NCI-H446 treated with DMSO at 0.1 percent for 48 hours (cell line): ENCODE results near the gene MRPL1.
A peak's percentile ranks its signal among the peaks of the same experiment; 100 is the strongest.
"Not testable (repeated sequence)": the region's sequence is repeated elsewhere in the genome, so short reads cannot be mapped to it uniquely, and the experiment has no call there.

Experiments
- DNase-seq: peaks from one replicate; lab custom pipeline; 2025; lab: John Stamatoyannopoulos, UW

Gene MRPL1

DNA sequence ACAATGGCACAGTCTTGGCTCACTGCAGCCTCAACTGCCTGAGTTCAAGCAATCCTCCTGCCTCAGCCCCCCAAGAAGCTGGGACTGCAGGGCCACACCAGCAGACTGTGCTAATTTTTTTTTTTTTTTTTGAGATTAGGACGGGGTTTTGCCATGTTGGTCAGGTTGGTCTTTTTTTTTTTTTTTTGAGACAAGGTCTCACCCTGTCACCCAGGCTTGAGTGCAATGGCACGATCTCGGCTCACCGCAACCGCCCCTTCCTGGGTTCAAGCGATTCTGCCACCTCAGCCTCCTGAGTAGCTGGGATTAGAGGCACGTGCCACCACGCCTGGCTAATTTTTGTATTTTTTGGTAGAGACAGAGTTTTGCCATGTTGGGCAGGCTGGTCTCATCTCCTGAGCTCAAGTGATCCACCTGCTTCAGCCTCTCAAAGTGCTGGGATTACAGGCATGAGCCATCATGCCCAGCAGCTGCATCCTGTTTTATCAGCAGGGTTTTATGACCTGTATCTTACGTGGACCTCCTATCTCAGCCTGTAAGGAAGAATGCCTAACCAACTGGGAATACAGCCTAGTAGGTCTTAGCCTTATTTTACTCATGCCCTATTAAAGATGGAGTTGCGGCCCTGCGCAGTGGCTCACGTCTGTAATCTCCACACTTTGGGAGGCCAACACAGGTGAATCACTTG lies 13.2 kb upstream of the MRPL1 start:
- DNase-seq, result no peak

DNA sequence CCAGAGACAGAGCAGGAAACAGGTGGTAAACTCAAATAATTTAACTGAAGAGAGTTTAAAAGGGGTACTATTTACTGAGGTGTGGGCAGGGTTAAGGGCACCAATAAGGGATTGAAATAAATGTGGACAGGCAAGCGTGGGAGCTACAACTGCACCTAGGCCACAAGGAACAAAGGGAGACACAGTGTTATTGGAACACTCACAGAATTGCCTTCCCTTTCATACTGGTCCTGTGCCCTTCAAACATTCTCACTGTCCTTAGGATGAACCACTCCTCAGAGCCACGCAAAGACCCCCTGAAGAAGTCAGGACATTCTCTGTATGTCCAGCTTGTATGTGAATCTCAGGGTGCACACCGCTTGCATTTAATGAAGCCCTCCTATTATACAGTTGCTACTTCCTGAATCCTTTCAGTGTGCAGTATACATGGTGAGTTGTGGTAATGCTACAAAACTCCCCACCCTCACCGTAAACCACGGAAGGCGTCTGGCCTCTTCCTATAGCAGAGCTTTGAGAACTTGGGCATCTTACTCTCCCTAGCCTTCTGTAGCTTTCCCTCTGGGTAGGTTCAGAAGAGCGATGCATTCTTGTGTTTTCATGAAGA lies 9.6 kb upstream of the MRPL1 start:
- no peak for DNase-seq

DNA sequence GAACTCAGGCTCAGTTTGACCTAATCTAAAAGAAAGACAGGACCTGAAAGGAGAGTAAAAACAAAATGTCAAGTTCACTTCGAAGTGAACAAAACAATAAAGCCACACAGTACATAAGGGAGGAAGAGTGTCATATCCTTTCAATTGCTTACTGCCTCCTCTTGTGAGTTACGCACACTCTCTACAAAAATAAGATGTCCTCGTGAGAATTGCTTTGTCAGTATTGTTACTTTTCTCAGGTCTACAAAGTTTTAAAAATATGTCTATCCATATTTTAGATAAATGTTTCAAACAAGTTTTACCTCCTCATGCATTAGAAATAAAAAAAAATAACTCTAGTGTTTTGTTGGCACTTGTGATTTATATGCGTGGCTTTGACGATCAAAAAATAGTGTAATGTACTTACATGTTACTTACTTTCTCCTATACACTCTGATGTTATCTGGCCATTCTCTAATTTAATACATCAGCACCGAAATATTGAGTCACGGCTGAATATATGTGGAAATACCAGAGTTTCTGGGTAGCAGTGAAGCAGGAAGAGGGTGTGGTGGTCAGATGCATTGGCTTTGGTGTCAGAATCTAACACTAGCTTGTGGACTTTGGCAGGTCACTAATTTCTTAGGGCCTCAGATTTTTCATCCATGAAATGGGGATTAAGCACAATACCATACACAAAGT lies 8.1 kb upstream of the MRPL1 start:
- no peak for DNase-seq

DNA sequence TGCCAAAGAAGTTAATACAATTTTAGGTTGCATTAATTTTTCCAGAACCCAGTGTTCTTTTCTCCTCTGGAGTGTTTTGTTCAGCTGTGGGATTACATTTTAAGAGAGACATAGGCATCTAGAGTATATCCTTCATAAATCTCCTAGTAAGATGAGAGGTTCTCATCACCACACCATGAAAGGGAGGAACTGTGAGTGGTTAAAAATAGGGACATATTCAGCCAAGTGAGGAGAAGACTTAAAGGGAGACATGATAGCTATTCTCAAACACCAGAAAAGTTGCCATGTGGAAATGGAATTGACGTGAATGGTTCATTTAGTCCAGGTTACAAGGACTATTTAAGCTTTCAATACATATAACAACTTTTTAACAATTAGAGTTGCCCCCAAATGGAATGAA lies 6.5 kb upstream of the MRPL1 start:
- DNase-seq, result no peak

DNA sequence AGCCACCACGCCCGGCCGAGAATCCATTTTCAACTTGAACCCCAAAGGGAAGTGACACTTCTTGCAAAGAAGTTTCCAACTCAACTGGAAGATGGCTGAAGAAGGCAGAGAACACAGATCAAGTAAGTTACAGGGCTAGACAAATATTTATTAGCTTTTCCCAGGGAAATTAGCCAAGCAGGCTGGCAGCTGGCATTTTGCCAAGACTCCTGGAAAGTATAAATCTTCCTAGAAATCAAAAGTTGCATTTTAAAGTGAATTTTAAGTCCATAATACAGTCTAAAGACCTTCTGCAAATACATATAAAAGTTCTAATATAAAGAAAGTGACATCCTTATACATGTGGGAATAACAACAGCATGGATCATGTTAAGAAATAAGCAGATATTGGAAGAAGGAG lies 3.4 kb upstream of the MRPL1 start:
- no peak for DNase-seq

DNA sequence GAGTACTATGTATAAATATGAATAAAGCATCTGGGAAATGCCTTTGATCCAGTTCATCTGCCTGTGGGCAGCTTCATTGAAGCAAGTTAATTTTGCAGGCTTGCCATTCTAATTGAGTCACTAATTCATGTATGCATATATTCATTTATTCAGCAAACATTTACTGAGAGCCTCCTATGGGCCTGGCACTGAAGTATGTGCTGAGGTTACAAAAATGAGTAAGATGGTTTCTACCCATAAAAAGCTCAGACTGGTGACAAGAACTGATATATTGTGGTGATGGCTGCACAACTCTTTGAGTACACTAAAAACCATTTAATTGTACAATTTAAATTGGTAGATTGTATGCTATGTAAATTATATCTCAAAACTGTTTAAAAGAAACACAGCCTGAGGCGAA lies 1.1 kb upstream of the MRPL1 start:
- no peak for DNase-seq

DNA sequence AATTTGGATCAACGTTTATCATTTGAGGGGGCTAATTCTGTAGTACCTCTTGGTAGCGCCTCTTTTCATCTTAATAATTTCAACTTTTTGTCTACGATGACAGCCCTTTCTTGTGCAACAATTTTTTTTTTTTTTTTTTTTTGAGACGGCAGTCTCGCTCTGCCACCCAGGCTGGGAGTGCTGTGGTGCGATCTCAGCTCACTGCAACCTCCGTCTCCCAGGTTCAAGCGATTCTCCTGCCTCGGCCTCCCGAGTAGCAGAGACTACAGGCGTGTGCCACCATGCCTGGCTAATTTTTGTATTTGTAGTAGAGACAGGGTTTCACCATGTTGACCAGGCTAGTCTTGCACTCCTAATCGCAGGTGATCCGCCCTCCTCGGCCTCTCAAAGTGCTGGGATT lies 711 bp downstream of the MRPL1 start:
- DNase-seq, result not testable (repeated sequence)

DNA sequence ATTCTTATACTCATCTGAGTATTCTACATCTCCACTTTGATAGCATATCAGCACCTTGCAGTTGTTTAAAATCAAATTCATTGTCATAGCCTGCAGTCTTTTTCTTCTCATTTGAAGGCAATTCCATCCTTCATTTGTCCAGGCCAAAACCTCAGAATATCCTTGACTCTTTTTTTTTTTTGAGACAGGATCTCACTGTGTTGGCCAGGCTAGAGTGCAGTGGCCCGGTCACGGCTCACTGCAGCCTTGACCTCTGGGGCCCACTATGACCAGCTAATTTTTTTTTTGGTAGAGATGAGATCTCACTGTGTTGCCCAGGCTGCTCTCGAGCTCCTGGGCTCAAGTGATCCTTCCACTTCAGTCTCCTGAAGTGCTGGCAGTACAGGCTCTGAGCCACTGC lies 2.6 kb downstream of the MRPL1 start:
- DNase-seq, result no peak

DNA sequence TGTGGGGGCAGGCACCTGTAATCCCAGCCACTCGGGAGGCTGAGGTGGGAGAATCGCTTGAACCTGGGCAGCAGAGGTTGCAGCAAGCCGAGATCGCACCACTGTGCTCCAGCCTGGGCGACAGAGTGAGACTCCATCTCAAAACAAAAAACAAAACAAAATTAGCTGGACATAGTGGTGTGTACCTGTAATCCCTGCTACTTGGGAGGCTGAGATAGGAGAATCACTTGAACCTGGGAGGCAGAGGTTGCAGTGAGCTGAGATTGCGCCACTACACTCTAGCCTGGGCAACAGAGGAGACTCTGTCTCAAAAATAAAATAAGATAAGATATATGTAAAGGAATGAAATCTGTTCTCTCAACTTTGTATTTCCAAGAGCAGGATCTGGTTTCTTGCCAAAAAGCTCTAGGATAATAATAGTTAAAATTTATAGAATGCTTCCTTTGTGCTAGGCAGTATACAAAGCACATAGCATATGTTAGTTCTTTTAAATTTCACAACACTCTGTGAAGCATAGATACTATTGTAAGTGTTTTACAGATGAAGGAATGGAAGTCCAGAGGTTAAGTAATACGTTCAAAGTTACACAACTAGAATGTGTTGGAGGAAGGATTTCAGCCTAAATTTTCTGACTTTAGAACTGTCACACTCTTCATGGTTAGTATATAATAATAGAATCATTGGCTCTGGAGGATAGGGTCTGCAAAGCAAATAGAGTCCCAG lies 10.3 kb downstream of the MRPL1 start:
- no peak for DNase-seq

DNA sequence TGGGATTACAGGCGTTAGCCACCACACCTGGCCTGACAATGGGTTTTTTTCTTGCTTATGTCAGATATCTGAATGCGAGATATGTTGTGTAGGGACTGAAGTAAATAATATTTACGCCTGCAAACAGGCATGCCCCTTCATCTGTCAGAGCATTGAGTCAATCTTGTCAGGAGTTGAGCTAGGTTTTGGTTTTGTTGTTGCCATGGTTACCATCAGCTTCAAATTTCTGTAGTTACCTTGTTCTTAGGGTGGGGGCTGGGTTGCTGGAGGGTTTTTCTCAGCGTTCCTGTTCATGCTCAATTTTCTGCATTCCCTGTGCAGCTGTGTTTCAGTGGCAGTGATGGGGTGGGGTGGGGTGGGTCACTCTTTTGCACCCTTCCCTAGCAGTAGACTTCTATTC lies 14.5 kb downstream of the MRPL1 start:
- DNase-seq, result no peak

DNA sequence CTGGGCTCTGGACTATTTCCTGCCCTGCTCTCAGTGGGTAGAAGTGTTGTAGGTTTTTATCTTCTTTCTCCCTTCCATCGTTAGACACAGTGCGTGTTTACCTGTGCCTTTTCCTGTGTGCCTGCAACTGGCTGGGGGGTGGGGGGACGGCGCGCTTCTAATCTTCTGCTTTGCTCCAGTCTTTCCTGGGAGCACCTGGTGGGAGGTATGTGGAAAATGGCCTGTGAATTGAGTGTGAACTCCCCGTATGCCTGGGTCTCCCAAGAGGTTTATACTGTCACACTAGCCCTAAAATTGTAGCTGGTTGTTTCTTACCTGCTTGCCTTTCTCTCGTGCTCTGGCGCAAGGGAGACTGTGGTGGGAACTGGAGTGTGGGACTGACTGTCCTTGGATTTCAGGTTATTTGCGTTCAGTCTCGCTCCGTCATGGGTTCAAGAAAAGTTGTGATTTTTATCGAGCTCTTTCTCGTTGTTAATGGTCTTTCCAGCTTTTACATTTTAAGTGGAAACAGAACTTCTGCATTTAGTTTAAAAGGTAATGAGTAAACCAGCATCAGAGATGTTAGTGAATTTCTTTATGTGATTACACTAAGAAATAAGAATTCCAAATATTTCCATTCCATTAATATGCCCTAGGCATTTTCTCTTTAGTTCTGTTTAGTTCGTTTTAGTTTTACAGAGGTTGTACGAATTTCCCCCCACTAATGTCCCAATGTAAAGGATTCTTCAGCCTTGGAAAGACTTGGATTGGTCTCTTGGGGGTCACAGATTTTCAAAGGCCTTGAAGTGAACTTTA lies 15.3 kb downstream of the MRPL1 start:
- no peak for DNase-seq

DNA sequence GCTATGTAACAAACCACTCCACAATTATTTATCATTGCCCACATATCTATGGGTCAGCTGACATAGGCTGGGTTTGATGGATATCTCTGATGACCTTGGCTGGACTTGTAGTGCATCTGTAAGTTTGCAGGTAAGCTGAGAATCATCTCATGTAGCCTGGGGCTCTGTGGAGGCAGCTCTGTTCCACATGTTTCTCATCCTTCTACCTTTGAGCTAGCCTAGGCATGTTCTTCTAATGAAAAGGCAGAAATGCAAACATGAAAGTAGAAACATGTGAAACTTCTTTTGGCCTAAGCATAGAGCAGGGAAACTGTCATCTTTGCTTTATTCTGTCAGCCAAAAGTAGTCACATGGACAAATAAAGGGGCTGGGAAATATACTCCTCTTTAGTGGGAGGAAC lies 18.2 kb downstream of the MRPL1 start:
- no peak for DNase-seq

DNA sequence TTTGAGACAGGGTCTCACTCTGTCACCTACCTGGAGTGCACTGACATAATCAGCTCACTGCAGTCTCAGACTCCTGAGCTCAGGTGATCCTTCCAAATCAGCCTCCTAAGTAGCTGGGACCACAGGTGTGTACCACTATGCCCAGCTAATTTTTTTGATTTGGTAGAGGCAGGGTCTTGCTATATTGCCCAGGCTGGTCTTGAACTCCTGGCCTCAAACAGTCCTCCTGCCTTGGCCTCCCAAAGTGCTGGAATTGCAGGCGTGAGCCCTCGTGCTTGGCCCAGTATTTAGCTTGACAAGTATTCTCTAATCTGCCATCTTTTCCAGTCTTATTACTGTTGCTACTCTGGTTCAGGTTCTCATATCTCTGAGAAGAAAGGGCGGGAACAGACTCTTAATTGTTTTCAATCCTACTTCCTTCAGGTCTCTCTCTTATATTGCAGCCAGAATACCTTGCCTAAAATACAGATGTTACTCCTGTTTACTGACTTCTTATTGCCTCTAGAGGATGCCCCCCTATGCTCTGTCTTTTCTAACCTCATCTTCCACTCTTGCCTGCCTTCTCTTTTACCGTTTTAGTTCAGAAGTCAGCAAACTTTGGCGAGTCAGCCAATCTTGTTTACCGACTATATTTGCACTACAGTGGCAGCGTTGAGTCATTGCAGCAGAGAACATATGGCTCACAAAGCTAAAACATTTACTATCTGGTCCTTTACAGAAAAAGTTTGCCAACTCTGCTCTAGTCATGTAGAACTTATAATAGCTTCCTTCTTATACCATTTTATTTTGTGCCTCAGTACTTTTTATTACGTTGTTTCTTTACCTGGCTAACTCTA lies 19.0 kb downstream of the MRPL1 start:
- DNase-seq, result peak; percentile 17

DNA sequence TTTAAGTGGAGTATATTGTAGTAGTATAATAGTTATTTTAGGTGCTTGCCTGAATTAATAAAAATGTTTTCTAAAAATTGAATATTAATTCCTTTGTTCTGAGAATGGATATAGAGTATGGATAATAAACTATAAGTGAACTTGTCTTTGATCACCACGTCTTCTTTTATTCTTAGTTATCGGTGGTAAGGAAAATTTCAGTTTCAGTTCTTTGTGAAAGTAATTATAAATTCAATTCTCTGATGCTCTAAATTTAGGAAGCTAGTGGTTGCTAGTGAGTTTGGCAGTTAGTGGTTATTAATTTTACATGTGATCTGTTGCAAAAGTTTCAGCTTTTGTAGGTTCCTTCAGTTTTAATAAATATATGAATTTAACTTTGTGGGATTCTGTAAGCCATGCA lies 30.8 kb downstream of the MRPL1 start:
- DNase-seq, result no peak

DNA sequence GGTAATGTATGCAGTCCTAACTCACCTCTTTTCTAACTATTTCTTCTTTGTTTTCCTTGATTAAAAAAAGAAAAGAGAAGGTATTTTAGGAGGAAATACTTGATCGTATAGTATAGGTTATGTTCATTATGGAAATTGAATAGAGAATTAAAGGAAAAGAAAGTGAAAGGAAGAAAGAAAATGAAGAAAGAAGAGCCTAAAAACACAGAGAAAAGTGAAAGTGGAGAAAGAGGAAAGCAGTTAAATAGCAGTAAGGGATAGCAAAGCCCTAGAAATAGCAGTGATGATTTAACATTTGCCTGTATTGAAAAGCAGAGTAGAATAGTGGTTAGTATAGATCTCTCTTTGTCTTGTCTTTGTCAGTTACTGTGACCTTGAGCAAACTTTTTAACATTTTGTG lies 37.0 kb downstream of the MRPL1 start:
- no peak for DNase-seq

DNA sequence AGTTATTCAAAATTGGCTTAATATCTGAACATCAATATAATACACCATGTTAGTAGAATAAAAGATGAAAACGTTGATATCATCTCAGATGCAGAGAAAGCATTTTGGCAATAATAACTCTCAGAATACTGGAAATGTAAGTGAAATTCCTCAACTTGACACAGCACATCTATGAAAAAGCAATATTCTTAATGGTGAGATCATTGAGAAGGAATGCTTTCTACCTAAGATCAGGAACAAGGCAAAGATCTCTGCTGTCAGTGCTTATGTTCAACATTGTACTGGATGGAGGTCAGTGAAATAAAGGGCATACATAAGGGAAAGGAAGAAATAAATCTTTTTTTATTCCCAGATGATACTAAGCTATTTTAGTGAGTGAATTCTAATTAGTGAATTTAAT lies 40.6 kb downstream of the MRPL1 start:
- DNase-seq, result no peak

DNA sequence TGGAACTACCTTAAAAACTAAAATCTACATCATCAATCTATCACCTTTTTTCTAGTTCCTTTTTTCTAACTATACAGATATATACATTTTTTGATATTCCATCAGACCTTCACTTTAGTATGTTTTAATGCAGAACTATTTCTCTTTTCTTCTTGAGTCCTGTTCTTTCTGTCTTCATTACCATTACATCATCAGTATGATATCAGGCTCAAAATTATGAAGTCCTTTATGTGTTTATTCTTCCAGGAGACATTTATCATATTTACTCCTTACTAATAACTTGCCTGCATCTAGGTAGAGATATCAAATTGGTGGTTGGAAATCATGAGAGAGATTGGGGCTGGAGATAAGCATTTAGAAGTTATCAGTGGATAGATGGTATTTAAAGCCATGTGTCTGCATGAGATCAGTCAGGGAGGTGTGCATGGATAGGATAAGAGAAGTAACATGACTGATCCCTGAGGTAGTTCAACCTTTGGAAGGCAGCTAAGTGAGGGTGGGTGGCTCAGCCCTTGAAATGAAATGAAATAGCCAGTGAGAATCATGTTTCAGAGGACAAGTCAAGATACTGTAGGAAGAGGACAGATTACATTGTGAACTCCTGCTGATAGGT lies 43.1 kb downstream of the MRPL1 start:
- DNase-seq, result no peak

DNA sequence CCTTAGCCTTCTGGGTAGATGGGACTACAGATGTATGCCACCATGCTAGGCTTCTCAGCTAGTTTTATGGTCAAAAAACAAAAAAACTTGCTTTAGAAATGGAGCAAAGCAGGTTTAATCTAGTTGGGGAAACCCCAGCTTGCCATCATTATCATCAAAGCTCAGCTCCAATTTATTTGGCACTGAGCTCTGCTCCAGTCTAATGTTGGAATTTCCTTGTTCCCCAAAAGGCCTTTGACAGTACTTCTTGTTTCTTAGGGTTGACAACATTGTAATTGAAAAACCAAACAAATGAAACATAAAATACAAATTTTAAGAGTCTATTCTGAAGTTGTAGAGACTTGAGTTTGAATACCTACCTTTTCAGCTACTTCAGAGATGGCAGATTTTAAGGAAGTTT lies 48.0 kb downstream of the MRPL1 start:
- no peak for DNase-seq

DNA sequence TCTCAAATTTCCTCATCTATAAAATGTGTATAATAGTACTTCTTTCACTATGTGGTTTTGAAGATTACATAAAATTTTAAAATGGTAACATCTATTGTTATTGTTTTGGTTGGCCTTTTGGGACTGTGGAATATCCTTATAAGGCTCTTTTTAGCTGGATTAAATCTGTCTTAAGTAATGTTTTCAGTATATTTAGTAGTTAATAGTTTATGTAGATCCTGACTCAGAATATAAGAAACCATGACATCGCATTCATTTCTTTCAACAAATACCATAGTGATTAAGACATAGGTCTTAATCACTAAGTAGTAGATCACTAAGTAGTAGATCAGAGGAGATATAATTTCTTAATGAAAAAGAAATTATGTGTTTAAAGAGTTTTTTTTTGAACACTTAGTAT lies 48.5 kb downstream of the MRPL1 start:
- DNase-seq, result no peak

DNA sequence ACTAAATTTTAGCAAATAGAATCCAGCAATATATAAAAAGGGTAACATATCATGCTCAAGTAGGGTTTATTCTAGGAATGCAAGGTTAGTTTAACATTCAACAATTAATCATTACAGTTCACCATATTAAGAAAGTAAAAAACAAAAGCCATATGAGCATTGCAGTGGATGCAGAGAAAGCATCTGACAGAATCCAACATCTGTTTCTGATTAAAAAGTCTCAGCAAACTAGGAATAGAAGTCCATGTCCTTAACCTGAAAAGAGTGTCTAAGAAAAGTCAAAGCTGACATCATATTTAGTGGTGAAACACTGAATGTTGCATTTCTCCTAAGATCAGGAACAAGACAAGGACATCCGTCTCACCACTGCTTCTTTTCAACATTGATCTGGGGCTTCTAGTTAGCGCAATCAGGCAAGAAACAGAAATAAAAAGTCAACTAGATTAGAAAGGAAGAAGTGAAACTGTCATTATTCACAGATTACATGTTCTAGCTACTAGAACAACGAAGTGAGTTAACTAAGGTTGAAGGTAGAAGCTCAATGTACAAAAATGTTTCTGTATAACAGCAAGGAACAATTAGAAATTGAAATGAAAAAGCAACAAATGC lies 49.3 kb downstream of the MRPL1 start:
- no peak for DNase-seq
